Measurements from ENCODE around the gene CCDC3.

Gene CCDC3

GRCh38 chr10:12947741-12948140 lies 53.8 kb downstream of the CCDC3 start:
- Histone ChIP-seq H3K9me2 (replicated peaks; ENCODE audit: control insufficient read depth, low read length) (no peaks in the 10 kb centered on the region), H3K4me2 (ENCODE audit: low read length) (no peak overlapping the region), H3K27ac (ENCODE audit: low read depth, low read length) (no peak overlapping the region), H3K36me3 (ENCODE audit: control insufficient read depth, low read length) (no peaks in the 10 kb centered on the region), H3K9me3 (ENCODE audit: control insufficient read depth, insufficient read depth, low read length) (peaks cover 4% of the 10 kb centered on the region; the same call in 1 of the 2 replicates), H3K4me3 (ENCODE audit: low read length) (no peak overlapping the region), H3K27me3 (ENCODE audit: control insufficient read depth, low read length) (peaks cover 11% of the 10 kb centered on the region), H3K4me1 (ENCODE audit: control insufficient read depth, low read length) (no peaks in the 10 kb centered on the region), H3F3A (ENCODE audit: control insufficient read depth, insufficient read depth) (no peaks in the 10 kb centered on the region), H3K79me2 (ENCODE audit: control insufficient read depth, low read length) (no peaks in the 10 kb centered on the region), H4K20me1 (ENCODE audit: control insufficient read depth, insufficient read depth, low read depth, low read length) (no peaks in the 10 kb centered on the region)
- no peak for TF ChIP-seq CTCF (IDR thresholded peaks at IDR 0.05; ENCODE audit: low read depth, low read length, poor library complexity, severe bottlenecking)
- no peak for TF ChIP-seq EZH2phosphoT487 (IDR thresholded peaks at IDR 0.05; ENCODE audit: borderline replicate concordance, low read length)

GRCh38 chr10:12946372-12946771 lies 55.1 kb downstream of the CCDC3 start:
- Histone ChIP-seq H3K9me2 (replicated peaks; ENCODE audit: control insufficient read depth, low read length) (no peaks in the 10 kb centered on the region), H3K27me3 (ENCODE audit: control insufficient read depth, low read length) (peaks cover 11% of the 10 kb centered on the region), H3K4me2 (ENCODE audit: low read length) (no peak overlapping the region), H3F3A (ENCODE audit: control insufficient read depth, insufficient read depth) (no peaks in the 10 kb centered on the region), H3K4me1 (ENCODE audit: control insufficient read depth, low read length) (no peaks in the 10 kb centered on the region), H3K9me3 (ENCODE audit: control insufficient read depth, insufficient read depth, low read length) (no peaks in the 10 kb centered on the region), H3K27ac (ENCODE audit: low read depth, low read length) (no peak overlapping the region), H3K4me3 (ENCODE audit: low read length) (no peak overlapping the region), H3K36me3 (ENCODE audit: control insufficient read depth, low read length) (no peaks in the 10 kb centered on the region), H4K20me1 (ENCODE audit: control insufficient read depth, insufficient read depth, low read depth, low read length) (no peaks in the 10 kb centered on the region), H3K79me2 (ENCODE audit: control insufficient read depth, low read length) (no peaks in the 10 kb centered on the region)
- TF ChIP-seq EZH2phosphoT487 (IDR thresholded peaks at IDR 0.05; ENCODE audit: borderline replicate concordance, low read length) (no peak), CTCF (IDR thresholded peaks at IDR 0.05; ENCODE audit: low read depth, low read length, poor library complexity, severe bottlenecking) (no peak)

DNA sequence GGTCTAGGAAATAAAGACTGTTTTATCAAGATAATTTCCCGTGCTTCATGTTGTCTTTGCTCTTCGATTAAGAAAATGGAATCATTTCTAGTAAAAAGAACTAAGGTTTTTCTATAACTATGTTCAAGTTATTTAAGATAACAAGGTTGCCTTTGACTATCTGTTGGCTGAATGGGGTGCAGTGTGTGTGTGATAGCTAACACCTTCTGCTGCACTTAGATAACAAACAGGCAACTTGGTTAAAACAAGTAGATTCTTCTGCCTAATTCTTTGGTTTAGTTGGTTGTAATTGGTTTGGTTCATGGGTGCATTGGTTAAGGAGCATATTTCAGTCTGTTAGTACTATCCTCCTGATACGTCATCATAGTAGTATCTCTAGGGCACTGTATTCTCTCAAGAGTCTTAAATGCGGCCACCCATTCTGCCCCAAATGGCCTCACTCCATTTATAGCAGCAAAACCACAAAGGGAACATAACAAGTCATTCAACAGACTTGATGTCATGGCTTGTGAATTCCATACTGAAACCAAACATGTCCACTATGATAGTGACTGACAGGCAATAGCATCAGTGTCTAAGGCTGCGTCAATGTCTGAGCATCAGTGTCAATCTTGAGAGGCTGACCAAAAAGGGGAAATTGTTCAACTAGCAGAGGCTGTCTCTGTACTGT lies 55.7 kb downstream of the CCDC3 start:
- Histone ChIP-seq H3K27me3 (ENCODE audit: control insufficient read depth, low read length) (peaks cover 12% of the 10 kb centered on the region), H3K79me2 (ENCODE audit: control insufficient read depth, low read length) (no peaks in the 10 kb centered on the region), H3K9me3 (ENCODE audit: control insufficient read depth, insufficient read depth, low read length) (no peaks in the 10 kb centered on the region), H3K4me1 (ENCODE audit: control insufficient read depth, low read length) (no peaks in the 10 kb centered on the region), H3K4me2 (ENCODE audit: low read length) (no peak overlapping the region), H3F3A (ENCODE audit: control insufficient read depth, insufficient read depth) (no peaks in the 10 kb centered on the region), H3K36me3 (ENCODE audit: control insufficient read depth, low read length) (no peaks in the 10 kb centered on the region), H3K9me2 (replicated peaks; ENCODE audit: control insufficient read depth, low read length) (no peaks in the 10 kb centered on the region), H3K27ac (ENCODE audit: low read depth, low read length) (no peak overlapping the region), H3K4me3 (ENCODE audit: low read length) (no peak overlapping the region), H4K20me1 (ENCODE audit: control insufficient read depth, insufficient read depth, low read depth, low read length) (no peaks in the 10 kb centered on the region)
- no peak for TF ChIP-seq CTCF (IDR thresholded peaks at IDR 0.05; ENCODE audit: low read depth, low read length, poor library complexity, severe bottlenecking)
- no peak for TF ChIP-seq EZH2phosphoT487 (IDR thresholded peaks at IDR 0.05; ENCODE audit: borderline replicate concordance, low read length)

Measured in DOHH2 (cell line).